SU-DHL-6 (cell line): ENCODE results near the gene TRIM17.

Source experiments
- EZH2phosphoT487 ChIP-seq: fragments of 200-600 bp; sonication (generic), shearing (Covaris generic); conservative IDR thresholded peaks from 2 replicates; pipeline ENCODE4 v1.6.1; 2018; ENCODE audit warnings: mild to moderate bottlenecking, antibody characterized with exemption, low read length, moderate library complexity, mixed read lengths
- TF ChIP-seq, protein P1 (sequence below): fragments of 200-600 bp; sonication (generic); IDR thresholded peaks from one replicate; pipeline ENCODE4 v1.5.1; 2017; ENCODE audit warnings: antibody characterized with exemption, mild to moderate bottlenecking, low read length, moderate library complexity; ENCODE audit not compliant: insufficient read depth, poor library complexity, severe bottlenecking

DNA sequence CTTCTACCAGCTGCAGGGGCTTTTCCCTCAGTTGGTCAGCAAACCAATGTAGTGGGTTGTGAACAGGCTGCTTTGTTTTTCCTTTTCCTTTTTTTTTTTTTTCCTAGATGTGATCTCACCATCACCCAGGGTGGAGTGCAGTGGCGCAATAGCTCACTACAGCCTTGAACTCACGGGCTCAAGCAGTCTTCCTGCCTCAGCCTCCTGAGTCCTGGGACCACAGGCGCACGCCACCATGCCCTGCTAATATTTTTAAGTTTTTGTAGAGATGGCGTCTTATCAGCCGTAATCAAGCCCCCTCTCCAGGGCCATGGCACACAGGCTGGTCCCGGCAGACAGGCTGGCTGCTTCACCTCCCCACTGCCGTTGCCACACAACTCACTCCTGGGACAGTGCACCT lies 6.6 kb downstream of the TRIM17 start:
- TF ChIP-seq, protein P1, sequence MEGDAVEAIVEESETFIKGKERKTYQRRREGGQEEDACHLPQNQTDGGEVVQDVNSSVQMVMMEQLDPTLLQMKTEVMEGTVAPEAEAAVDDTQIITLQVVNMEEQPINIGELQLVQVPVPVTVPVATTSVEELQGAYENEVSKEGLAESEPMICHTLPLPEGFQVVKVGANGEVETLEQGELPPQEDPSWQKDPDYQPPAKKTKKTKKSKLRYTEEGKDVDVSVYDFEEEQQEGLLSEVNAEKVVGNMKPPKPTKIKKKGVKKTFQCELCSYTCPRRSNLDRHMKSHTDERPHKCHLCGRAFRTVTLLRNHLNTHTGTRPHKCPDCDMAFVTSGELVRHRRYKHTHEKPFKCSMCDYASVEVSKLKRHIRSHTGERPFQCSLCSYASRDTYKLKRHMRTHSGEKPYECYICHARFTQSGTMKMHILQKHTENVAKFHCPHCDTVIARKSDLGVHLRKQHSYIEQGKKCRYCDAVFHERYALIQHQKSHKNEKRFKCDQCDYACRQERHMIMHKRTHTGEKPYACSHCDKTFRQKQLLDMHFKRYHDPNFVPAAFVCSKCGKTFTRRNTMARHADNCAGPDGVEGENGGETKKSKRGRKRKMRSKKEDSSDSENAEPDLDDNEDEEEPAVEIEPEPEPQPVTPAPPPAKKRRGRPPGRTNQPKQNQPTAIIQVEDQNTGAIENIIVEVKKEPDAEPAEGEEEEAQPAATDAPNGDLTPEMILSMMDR: no peak
- no peak for TF ChIP-seq EZH2phosphoT487
